Panc1 (cell line): Measurements from ENCODE around the gene SNED1. TPM values are rescaled to one million over a fixed set of nuclear protein-coding genes. Genes with fewer than 3 reads are reported as not detected.

Experiments used
- ATAC-seq: fragments of 200-7000 bp; cut with Tn5 transposase; 2 replicates; pipeline ENCODE4 v1.9.1; 2020; ENCODE audit warnings: mild to moderate bottlenecking, moderate library complexity
- BruUV-seq: library from RNA; stranded (reverse); fragments of 400-500 nt; replicated peaks from 2 replicates; lab custom pipeline; 2021; lab: Mats Ljungman, UMichigan
- CTCF ChIA-PET: fragments of 300-600 bp; sonication (Branson Sonifier 250); formaldehyde crosslinking; loops from one replicate; lab custom pipeline; 2022; ENCODE audit warnings: antibody characterized with exemption; lab: Charles Lee
- POLR2A ChIA-PET: fragments of 300-600 bp; sonication (Branson Sonifier 250); formaldehyde crosslinking; loops from one replicate; lab custom pipeline; 2022; ENCODE audit warnings: antibody characterized with exemption; lab: Charles Lee
- DNase-seq: peaks from one replicate; pipeline ENCODE4 v3.0.0-alpha.2; 2010; ENCODE audit warnings: low read depth, low spot score
- H3K27ac ChIP-seq: 2 replicates; pipeline ENCODE4 v1.5.1; 2011; ENCODE audit warnings: mild to moderate bottlenecking, low read length, inconsistent platforms
- H3K27me3 ChIP-seq: fragments of 200-500 bp; sonication (Bioruptor generic); 2 replicates; pipeline ENCODE4 v1.6.0; 2014; ENCODE audit warnings: low read length, inconsistent platforms; ENCODE audit not compliant: control insufficient read depth, insufficient read depth
- H3K36me3 ChIP-seq: fragments of 200-500 bp; sonication (Bioruptor generic); 2 replicates; pipeline ENCODE4 v1.5.1; 2014; ENCODE audit warnings: inconsistent platforms, mild to moderate bottlenecking, low read length, moderate library complexity; ENCODE audit not compliant: control insufficient read depth, insufficient read depth
- H3K4me1 ChIP-seq: 2 replicates; pipeline ENCODE4 v1.5.1; 2011; ENCODE audit warnings: inconsistent platforms, mild to moderate bottlenecking, low read length, moderate library complexity; ENCODE audit not compliant: control insufficient read depth, insufficient read depth
- H3K4me3 ChIP-seq, 2 experiments: 2 replicates each; pipeline ENCODE4 v1.5.1; 2011 to 2012; ENCODE audit warnings: low read depth in 2 of 2, low read length in 2 of 2, mild to moderate bottlenecking in 2 of 2, inconsistent platforms in 1 of 2, moderate library complexity in 1 of 2
- H3K9me3 ChIP-seq: fragments of 200-500 bp; sonication (Bioruptor generic); 2 replicates; pipeline ENCODE4 v1.5.1; 2014; ENCODE audit warnings: low read depth, mild to moderate bottlenecking, inconsistent platforms, low read length, moderate library complexity; ENCODE audit not compliant: control insufficient read depth, insufficient read depth
- POLR2AphosphoS5 ChIP-seq: IDR thresholded peaks from 2 replicates; pipeline ENCODE4 v1.6.1; 2012; ENCODE audit warnings: mild to moderate bottlenecking, low read depth, low read length, moderate library complexity
- SIN3A ChIP-seq: IDR thresholded peaks from 2 replicates; pipeline ENCODE4 v1.6.1; 2012; ENCODE audit warnings: low read depth, mild to moderate bottlenecking, low read length, moderate library complexity, borderline replicate concordance; ENCODE audit not compliant: insufficient read depth
- TCF7L2 ChIP-seq: IDR thresholded peaks from 2 replicates; pipeline ENCODE4 v1.6.1; 2011; ENCODE audit warnings: mild to moderate bottlenecking, low read depth, low read length, inconsistent platforms
- in situ Hi-C: cut with HindIII; loops from 2 replicates; pipeline ENCODE4 v1.10.0; 2016; ENCODE audit warnings: low sequenced_read_pairs, low pct_unique_long_range_greater_than_20kb
- intact Hi-C: fragments of 100-400 bp; cut with micrococcal nuclease; formaldehyde crosslinking; loops from one replicate; pipeline ENCODE4 v1.10.0; 2022; ENCODE audit not compliant: unreplicated experiment
- total RNA-seq: library from RNA; stranded (reverse); gene quantifications from one replicate; pipeline ENCODE4 v1.2.1, GENCODE V29; 2021; ENCODE audit not compliant: unreplicated experiment
- TF ChIP-seq, protein P1 (sequence below): fragments of 450-650 bp; IDR thresholded peaks from 2 replicates; pipeline ENCODE4 v1.5.1; 2017; ENCODE audit warnings: mild to moderate bottlenecking
- TF ChIP-seq, protein P2 (sequence below), 2 experiments: IDR thresholded peaks; 2 replicates each; pipeline ENCODE4 v1.6.1; 2011 to 2012; ENCODE audit warnings: low read depth in 2 of 2, control low read depth in 1 of 2, low read length in 1 of 2, mild to moderate bottlenecking in 1 of 2, moderate library complexity in 1 of 2; ENCODE audit not compliant: insufficient read depth in 1 of 2

The SNED1 gene
- total RNA-seq, 1 experiment from 2014 or later: 11.0 TPM

DNA sequence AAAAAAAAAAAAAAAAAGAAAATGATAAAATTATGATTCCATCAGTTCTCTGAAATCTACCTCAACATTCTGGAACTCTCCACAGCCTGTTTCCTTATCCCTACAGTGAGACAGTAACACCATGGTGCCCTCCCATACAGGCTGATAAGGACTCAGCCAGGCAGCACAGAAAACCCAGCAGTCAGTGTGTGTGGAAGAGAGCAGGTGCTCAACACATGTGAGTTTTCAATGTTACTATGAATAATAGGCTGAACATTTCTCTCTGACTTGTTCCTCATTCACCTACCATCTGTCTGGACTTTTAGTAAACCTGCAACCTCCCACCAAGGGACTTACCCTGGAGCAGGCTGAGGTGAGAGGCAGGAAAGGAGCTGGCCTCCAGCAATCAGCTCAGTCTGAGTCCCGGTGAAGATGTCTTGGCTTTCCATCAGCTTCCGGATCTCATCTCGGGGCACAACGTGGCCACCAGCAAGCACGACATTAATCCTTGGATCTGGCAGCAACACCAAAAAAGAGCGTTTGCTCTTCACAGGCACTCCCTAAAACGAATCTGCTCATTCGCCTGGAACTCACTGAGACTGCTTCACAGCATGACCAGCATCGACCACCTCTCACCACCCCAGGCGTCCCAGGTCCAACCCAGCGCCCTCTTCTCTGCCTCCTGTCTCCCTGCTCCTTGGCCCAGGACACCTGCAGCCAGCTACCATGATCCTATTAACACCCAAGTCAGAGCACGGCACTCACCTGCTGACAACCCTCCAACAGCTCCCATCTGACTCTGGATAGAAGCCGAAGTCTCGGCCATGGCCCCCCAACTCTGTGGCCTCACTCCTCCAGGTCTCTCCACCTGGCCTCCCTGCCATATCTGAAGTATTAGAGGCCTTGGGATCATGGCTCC lies 134.4 kb downstream of the SNED1 start:
- ChIA-PET POLR2A (no interaction called here), CTCF (interaction anchor here (0.6 kb wide), 1 partner anchor 98 kb away, joined by 3 read pairs; no protein-coding TSS in a partner anchor)
- DNase-seq: no peak
- H3K4me3 ChIP-seq: no peak overlapping the region
- TF ChIP-seq TCF7L2: no peak
- TF ChIP-seq, protein P1, sequence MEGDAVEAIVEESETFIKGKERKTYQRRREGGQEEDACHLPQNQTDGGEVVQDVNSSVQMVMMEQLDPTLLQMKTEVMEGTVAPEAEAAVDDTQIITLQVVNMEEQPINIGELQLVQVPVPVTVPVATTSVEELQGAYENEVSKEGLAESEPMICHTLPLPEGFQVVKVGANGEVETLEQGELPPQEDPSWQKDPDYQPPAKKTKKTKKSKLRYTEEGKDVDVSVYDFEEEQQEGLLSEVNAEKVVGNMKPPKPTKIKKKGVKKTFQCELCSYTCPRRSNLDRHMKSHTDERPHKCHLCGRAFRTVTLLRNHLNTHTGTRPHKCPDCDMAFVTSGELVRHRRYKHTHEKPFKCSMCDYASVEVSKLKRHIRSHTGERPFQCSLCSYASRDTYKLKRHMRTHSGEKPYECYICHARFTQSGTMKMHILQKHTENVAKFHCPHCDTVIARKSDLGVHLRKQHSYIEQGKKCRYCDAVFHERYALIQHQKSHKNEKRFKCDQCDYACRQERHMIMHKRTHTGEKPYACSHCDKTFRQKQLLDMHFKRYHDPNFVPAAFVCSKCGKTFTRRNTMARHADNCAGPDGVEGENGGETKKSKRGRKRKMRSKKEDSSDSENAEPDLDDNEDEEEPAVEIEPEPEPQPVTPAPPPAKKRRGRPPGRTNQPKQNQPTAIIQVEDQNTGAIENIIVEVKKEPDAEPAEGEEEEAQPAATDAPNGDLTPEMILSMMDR: no peak
- TF ChIP-seq, protein P2, sequence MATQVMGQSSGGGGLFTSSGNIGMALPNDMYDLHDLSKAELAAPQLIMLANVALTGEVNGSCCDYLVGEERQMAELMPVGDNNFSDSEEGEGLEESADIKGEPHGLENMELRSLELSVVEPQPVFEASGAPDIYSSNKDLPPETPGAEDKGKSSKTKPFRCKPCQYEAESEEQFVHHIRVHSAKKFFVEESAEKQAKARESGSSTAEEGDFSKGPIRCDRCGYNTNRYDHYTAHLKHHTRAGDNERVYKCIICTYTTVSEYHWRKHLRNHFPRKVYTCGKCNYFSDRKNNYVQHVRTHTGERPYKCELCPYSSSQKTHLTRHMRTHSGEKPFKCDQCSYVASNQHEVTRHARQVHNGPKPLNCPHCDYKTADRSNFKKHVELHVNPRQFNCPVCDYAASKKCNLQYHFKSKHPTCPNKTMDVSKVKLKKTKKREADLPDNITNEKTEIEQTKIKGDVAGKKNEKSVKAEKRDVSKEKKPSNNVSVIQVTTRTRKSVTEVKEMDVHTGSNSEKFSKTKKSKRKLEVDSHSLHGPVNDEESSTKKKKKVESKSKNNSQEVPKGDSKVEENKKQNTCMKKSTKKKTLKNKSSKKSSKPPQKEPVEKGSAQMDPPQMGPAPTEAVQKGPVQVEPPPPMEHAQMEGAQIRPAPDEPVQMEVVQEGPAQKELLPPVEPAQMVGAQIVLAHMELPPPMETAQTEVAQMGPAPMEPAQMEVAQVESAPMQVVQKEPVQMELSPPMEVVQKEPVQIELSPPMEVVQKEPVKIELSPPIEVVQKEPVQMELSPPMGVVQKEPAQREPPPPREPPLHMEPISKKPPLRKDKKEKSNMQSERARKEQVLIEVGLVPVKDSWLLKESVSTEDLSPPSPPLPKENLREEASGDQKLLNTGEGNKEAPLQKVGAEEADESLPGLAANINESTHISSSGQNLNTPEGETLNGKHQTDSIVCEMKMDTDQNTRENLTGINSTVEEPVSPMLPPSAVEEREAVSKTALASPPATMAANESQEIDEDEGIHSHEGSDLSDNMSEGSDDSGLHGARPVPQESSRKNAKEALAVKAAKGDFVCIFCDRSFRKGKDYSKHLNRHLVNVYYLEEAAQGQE (IDR thresholded peaks at IDR 0.05; ENCODE audit: insufficient read depth in 1 of 2, low read depth in 2 of 2, low read length in 1 of 2): no peak
- no peak for TF ChIP-seq POLR2AphosphoS5
- TF ChIP-seq SIN3A: no peak
- no TSS peak for BruUV-seq
- no peaks in the 10 kb centered on the region for H3K27me3 ChIP-seq
- in situ Hi-C loops: no loop called here
- no peaks in the 10 kb centered on the region for H3K4me1 ChIP-seq
- H3K36me3 ChIP-seq: no peaks in the 10 kb centered on the region
- no peaks in the 10 kb centered on the region for H3K9me3 ChIP-seq
- H3K27ac ChIP-seq: no peak overlapping the region
- no peak for ATAC-seq
- intact Hi-C loops: no loop called here

DNA sequence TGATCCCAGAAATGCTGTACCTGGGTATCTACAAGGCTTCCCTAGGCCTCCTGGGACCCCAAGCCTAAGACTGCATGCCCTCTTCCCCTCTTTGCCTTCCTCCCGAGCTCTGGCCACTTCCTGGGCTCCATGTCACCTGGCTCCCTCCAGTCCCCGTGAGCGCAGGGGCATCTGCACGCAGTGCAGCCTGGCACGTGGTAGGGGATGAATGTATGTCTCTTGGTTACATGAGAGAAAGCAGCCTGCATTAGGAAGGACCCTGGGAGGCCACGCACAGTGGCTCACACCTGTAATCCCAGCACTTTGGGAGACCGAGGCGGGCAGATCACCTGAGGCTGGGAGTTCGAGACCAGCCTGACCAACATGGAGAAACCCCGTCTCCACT lies 135.0 kb downstream of the SNED1 start:
- POLR2A ChIA-PET: no interaction called here
- no peak overlapping the region for H3K4me3 ChIP-seq
- DNase-seq (no peak), ATAC-seq (no peak)
- H3K27me3 ChIP-seq: no peaks in the 10 kb centered on the region
- intact Hi-C loops (no loop called here), in situ Hi-C loops (no loop called here)
- no peak for TF ChIP-seq POLR2AphosphoS5
- TF ChIP-seq, protein P2 (IDR thresholded peaks at IDR 0.05; ENCODE audit: insufficient read depth in 1 of 2, low read depth in 2 of 2, low read length in 1 of 2): no peak
- TF ChIP-seq, protein P1: no peak
- TF ChIP-seq SIN3A: no peak
- TF ChIP-seq TCF7L2: no peak
- H3K36me3 ChIP-seq: no peaks in the 10 kb centered on the region
- H3K27ac ChIP-seq: no peak overlapping the region
- CTCF ChIA-PET: no interaction called here
- no peaks in the 10 kb centered on the region for H3K9me3 ChIP-seq
- no peaks in the 10 kb centered on the region for H3K4me1 ChIP-seq
- BruUV-seq: TSS peak; percentile 77
